Limb (tissue), 2 donors: ENCODE data around the gene AGRP.

Experiments
- DNase-seq, 2 donors: peaks; one replicate each; pipeline ENCODE4 v3.0.0-alpha.2; 2016; ENCODE audit errors: extremely low spot score in 2 of 2

Gene AGRP

DNA sequence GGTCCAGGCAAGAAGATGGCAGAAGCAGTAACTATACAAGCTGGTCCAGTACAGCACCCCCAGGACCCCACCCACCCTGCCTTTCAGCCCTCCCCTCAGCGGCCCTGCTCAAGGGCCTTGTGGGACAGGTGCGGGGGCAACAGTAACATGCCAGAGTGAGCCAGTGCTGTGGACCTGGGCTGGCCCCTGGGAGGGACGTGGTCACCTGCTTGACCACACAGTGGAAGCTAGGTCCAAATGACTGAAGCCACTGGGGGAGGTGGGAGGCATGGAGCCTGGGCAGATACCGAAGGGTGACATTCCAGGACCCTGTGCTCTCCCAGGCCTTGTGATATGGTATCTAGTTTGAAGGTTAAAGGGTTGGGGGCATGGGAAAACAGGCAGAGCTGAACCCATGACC, 19.7 kb downstream of the AGRP start:
- no peak for DNase-seq

DNA sequence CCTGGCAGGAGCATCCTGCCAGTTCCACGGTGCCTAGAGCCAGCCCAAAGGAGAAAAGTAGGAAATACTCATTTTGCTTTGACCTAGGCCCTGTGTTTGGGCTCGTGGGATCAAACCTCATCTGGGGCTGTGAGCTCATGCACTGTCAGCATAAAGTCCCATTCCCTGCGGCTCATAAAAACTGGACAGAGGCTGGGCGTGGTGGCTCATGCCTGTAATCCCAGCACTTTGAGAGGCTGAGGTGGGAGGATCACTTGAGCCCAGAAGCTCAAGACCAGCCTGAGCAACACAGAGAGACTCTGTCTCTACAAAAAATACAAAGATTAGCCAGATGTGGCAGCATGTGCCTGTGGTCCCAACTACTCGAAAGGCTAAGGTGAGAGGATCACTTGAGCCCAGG, 20.3 kb downstream of the AGRP start:
- no peak for DNase-seq

DNA sequence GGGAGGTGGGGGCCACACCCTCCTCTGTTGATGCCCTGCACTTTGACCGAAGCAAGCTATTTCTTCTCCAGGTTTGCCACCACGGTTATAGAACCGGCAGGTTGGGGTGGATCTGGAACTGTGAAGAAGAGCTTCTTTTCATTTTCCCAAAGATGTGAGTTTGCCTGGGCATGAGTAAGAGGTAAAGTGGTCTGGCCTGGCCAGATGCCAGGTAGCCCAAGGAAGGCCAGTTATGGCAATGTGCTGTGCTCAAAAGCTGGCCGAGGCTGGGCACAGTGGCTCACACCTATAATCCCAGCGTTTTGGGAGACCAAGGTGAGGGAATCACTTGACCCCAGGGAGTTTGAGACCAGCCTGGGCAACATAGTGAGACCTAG, 21.1 kb downstream of the AGRP start:
- no peak for DNase-seq

DNA sequence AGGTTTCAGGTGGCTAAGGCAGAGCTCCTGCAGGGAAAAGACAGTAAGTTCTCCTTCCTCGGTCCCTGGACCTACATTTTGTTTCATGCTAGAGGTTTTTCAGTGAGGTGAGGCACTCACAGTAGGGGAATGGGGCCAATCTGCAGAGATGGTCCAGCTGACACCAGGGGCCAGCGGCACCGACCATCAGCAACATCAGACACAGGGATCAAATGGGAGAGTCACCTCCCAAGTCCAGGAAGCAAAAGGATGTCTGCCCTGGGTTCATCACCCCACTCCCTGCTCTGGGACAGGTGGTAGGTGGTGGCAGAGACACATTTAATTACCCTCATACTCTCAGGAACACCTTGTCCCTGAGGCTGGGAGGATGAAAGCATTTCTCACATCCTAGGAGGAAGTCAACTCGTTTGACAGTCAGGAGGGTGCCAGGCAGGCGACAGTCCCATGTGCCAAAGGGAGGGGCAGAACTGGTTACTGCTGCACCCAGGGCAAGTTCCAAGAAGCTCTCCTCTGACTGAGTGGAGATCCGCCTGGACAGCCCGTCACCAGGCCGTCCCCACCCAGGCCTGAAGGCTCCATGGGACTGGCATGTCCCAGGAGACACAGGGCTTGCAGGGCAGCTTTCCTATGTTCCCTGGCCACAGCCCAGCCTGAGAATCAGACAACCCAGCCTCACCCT, 21.6 kb downstream of the AGRP start:
- DNase-seq, result no peak

DNA sequence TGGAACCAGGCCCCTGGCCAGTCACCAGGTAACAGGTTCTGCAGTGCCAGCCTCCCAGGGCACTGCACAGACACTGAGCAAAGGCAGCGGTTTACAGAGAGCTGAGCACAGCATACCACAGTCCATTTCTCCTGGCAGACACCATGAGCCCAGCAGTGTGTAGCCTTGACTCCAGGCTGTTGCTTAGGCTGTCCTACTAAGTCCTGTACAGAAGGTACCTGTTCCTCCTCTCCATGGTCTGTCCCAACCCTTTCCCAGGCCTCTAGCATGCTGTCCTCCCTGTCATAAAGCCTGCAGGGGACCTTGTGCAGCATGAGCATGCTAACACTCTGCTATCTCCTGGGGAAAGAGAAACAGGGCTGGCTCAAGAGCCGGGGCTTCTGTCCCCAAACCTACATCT, 22.4 kb downstream of the AGRP start:
- DNase-seq, result no peak

DNA sequence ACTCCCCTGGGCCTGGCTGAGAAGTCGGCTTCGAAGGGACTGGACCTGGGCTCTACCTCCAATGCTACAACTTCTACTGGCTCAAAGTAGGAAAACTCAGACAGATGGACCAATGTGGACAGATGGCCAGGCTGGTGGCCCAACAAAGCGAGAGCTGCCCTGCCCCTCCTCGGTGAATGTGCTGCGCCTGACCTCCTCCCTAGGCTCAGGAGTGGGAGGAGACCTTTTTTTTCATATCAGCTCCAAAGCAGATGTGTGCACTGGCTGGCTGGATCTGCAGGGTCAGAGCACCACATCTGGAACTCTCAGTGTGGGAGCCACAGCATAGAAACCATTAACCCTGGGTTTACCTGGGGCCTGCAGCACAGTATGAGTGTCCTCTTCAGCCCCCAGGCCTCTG, 23.2 kb downstream of the AGRP start:
- DNase-seq, result no peak

DNA sequence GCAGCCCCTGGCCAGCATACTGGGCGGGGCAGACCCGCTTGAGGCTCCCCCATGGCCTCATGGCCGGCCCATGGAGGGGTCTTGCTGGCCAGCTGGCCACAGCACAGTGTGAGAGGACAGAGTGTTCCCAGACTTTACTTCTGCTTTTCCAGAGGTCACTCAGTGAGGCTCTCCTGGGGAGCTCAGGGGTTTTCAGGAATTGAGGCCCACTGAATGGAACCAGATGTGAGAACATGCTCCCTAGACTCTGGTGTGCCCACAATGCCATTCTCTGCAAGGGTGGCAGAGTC, 23.5 kb downstream of the AGRP start:
- DNase-seq, result no peak

DNA sequence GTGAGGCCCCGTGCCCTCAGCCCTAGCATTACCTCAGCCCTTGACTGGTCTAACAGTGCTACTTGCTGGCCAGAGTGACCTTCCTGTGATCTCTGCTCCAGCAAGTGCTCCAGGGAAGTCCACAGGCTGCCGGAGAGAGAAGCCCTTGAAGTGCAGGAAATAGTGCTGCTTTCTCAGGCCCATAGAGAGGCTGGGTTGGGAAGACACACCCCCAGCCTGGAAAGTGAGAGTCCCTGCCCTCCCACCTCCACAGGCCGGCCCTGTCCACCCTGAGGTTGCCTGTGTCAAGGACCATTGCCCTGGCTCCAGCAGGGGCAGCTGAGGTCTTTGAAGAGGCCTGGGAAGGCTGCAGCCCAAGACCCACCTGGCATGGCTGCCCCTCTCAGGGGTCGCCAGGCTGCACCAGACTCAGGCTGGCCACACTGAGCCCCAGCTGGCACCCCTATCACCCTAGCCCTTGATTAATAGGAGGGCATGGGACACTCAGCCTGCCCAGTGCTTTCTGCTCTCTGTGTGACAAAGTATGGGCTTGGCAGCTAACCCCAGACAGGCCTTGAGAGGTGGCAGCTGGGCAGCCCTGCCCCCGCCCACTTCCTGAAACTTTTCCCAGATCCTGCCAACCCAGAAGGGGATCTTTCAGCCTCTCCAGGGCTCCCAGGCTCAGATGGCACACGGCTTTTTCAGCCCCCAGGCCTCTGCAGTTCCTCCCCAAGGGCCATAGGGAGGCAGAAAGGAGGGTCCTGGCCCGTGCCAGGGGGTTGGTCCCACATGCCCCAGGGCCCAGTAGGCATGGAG, 24.1 kb downstream of the AGRP start:
- DNase-seq, result no peak

DNA sequence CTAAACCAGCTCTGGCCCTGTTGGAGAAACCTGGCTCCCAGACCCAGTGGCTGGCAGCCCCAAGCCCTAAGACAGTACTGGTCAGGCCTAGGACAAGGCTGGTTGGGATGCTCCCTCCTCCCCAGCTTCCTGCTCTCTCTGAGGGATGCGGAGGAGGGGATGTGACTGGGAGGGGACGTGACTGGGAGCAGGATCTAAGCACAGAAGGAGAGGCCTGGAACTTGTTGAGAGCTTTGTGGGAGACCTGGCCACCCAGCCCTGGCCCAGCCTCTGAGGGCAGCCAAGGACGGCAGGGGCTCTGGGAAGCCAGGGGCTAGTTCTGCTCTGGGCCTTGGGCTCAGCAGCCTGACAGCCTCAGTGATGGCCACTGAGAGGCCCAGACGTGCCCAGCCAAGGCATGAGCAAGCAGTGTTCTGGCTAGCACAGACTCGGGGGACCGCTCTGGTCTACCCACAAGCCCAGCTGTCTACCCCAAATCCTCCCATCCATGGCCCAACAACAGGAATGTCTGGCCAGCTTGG, 25.2 kb downstream of the AGRP start:
- no peak for DNase-seq

DNA sequence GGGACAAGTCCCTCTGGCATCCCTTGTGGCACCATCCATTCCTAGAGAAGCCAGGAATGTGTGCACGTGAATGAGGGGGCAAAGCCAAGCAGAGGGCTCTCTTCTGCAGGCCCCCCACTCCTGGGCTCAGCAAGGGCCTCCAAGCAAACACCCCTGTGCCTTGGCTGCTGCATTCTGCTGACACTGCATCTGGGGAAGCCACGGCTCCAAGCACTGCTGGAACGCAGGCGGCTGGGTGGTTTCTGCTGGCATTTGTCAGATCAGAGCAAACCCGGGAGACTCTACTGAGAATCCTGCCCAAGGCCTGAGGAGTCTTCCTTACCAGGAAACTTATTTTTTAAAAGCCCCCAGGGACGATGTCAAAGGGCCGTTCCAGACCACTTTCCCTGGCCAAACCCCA, 25.7 kb downstream of the AGRP start:
- no peak for DNase-seq

DNA sequence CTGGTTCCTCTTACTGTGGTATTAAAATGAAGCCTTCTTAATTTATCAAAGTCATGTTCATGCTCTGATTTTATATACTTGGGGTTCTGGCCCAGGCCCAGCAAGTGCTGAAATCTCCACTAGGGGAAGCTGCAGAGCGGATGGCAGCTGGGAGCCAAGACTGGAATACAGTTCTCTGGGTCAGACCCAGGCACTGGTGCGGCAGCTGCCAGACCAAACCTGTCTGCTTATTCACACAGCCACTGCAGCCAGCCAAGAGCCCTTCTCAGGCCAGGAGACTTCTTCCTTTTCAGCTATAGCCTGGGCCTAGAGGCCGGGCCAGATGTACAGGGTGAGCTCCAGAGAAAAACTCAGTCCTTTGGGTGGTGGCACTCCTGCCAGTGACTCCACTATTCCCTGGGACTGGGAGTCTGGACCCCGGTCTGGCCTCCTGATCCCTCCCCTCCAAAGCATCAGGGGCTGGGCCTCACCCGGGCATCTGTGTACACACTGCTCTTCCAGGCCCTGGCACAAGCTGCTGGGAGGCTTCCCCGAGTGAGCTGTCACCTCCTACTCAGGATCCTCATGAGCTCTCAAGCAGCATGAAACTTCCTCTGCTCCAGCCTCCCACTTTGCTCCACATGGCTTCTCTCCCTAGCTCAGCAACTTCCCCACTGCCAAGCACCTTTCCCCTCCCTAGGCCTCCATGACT, 26.8 kb downstream of the AGRP start:
- DNase-seq, result no peak

DNA sequence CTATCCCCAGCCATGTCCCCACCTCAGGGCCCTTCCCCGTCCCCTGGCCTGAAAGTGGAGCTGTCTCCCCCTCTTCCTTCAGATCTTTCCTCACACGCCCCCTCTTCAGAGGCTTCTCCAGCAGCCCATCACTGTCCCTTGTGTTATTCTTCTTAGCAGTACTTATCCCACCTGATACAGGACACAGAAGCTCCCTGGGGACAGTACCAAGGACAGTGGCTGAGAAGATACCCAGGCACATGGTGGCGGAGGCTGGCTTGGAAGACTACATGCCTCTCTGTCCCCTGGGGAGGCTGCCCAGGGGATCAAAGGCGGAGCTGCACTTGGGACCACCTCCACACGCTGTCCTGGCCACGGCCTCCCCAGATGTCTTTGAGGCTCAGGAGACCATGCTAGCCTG, 28.5 kb downstream of the AGRP start:
- DNase-seq, result no peak

DNA sequence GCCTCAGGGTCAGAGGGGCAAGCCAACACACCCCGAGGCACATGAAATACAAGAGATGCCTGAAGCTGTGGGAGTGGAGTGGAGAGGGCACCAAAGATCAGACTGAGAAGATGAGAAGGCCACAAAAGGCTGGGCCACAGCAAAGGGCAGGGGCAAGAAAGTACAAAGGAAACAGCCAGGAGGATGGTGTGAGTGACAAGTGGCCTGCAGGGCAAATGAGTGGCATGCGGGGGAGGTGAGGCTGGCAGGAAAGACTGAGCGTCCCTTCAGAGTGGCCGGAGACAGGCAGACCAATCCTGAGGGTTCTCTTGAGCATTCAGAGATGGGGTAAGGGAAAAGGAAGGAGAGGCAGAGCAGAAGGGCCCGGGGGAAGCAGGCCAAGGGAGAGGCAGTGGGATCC, 29.2 kb downstream of the AGRP start:
- no peak for DNase-seq

DNA sequence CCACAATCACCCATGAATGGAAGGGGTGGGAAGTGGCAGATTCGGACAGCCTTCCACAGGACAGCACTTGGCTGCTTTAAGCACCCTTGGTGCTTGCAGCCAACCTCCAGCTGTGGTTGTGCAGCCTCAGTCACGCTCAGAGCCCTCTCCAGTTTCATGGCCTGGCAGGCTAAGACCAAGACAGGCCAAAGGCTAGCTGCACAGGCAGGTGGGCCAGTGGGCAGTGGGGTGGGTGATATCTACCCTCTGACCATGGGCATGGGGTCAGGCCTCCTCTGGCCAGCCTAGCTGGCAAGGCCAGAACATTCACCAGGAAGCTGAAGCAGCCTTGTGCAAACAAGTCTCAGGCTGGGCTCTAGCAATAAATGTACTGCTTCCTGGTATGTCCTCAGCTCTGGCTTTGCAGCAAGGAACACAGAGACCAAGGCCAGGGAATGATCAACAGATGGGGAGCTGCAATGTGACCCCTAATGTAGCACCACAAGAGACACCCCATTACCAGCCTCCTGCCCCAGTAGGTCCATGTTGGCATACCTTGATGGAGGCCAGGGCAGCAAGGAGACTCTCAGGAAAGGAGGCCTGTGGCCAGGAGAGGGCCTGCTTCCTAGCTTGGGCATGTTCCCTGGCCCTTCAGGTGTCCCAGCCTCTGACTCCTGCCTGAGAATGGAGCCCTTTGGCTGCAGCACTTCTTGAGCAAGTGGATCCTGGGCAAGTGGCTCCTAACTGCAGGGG, 31.5 kb downstream of the AGRP start:
- no peak for DNase-seq

DNA sequence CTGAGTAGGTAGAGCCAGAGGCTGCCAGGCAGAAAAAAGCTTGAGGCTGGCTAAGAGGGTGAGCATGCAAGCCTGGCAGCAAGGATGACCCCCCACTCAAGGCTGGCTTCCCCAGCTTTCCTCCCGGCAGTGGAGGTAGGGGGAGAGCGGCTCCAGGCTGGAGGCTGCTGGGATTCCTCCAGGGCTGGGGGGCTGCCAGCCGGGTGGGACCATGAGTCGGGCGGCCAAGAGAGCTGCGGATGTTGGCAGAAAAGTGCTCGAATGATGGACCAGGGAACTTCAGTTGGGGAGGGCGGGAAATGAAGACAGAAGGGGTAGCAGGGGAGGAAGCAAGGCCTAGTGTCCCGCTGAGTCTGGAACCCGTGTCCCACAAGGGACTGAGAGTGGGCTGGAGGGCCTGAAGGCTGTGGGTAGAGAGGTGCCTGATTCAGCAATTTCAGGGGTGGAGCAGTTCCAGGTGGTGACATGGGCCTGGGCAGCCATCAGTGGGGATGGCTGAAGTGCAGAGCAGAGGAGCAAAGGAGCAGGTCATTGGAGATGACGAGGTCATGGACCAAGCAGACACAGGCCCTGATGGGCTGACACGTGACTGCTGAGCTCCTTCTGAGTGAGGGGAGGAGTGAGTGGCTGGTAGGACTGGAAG, 32.2 kb downstream of the AGRP start:
- no peak for DNase-seq

DNA sequence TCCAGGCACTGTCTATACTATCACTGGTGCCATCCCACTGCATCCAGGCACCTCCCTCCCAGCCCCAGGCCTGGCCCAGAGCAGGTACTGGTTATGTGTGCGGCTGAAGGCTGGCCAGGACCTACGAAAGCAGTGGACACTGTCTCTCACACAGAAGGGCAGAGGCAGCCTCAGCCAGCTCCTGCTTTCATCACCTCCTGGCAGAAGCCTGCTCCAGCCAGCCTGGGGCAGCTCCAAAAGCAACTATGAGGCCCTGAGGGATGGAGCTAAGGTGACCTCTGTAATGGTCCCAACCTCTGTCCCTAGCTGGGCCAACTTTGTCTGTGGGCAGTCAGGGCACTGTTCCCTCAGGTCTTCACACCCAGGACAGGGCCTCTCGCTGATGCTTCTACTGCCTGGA, 33.6 kb downstream of the AGRP start:
- no peak for DNase-seq

DNA sequence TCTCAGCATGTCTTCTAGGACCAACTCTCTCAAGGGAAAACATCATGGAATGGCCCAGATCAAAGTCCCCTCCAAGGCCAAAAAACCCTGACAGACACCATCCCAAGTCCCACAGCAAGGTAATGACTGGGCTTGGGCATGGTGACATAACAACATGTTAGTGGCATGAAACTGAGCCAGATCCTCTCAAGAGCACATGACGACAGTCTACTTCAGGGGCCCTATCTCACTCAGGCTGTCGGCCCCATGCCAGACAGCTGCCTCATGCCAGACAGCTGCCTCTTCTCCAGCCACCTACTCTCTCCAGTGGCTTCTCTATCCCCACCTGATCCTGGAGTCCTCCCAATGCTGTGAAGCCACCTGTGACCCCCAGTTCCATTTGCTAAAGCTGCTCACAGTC, 34.0 kb downstream of the AGRP start:
- no peak for DNase-seq

DNA sequence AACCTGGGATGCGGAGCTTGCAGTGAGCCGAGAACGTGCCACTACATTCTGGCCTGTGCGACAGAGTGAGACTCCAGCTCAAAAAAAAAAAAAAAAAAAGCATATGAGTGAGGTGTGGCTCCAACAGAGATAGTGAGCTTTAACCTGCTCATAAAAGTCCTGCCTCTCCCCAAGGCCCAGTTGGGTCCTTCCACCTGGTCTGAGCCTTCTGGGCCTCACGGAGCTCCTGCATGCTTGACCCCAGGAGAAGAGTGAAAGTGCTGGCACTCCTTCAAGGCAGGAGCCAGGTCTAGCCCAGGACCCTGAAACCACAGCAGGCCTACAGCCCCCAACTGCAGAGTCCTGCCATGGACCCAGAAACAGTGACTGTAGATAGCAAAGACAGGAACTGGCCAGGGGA, 34.8 kb downstream of the AGRP start:
- no peak for DNase-seq

DNA sequence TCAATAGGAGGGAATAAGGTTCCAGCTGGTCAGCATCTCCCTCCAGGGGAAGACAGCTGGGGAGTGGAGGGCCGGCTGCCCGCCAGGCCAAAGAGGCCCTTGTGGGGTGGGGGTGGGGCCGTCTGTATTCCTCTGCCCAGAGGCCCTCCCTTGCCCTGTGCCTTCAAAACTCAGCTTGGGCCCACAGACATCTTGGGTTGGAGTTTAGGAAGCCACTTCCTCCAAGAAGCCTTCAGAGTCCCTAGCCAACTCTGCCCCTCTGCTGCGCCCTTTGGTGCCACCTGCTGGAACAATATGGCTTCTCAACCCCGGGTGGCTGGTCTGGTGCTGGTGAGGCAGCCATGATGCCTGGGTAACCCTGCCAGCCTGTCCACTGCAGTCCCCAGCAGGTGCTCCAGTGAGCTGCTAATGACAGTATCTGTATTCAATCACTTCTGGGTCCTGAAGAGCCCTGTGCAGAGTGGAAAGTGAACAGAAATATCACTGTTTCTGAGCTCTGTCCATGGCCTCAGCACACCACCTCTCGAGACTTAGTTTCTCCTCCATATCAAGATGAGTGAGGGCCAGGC, 35.8 kb downstream of the AGRP start:
- no peak for DNase-seq

DNA sequence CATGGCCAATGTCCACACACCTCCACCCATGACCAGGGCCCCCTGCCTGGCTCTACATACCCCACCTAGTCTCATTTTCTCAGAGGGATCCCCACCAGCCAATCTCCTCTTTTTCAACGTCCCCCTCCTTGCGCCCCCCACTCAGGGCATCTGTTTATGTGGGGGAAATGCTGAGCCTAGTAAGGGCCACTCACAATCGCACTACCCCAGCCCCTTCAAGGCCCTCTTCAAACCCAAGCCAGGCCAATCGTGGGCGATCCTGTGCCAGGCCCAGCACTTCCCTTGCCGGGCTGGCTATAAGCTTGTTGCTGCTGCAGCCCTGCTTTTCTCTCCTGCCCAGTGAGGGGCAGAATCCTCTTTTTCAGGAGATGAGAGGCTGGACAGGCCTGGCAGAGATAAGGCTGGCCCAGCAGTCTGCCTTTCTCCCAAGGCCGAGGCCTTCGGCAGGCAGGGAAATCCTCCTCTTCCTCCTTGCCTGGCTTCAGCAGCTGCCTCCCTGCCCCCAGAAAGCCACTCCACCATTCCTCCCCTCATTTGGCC, 36.3 kb downstream of the AGRP start:
- no peak for DNase-seq
